HepG2 (cell line): ENCODE results near the gene CTNNBIP1. TPM values are rescaled to one million over a fixed set of nuclear protein-coding genes. Genes with fewer than 3 reads are reported as not detected.

ENCODE experiments used
- GLMP ChIP-seq: sonication (generic); formaldehyde crosslinking; IDR thresholded peaks from 2 replicates; pipeline ENCODE4 v1.9.0; 2021; ENCODE audit warnings: missing genetic modification reagents, mild to moderate bottlenecking, borderline replicate concordance
- ISL2 ChIP-seq: sonication (generic); formaldehyde crosslinking; IDR thresholded peaks from 2 replicates; pipeline ENCODE4 v1.5.0; 2020; ENCODE audit warnings: missing genetic modification reagents
- KAT2B ChIP-seq: fragments of 150-350 bp; IDR thresholded peaks from 2 replicates; pipeline ENCODE4 v1.6.1; 2014; ENCODE audit warnings: low read depth, low read length, borderline replicate concordance
- MIER3 ChIP-seq: IDR thresholded peaks from 2 replicates; pipeline ENCODE4 v1.6.1; 2016; ENCODE audit warnings: missing compliant biosample characterization, borderline replicate concordance
- RBM39 ChIP-seq: fragments of 200-400 bp; formaldehyde crosslinking; IDR thresholded peaks from one replicate; pipeline ENCODE4 v1.6.1; 2018; ENCODE audit warnings: antibody characterized with exemption, mild to moderate bottlenecking, low read depth, low read length; ENCODE audit not compliant: poor library complexity, severe bottlenecking
- REST ChIP-seq, 2 experiments: IDR thresholded peaks; 2 replicates each; pipeline ENCODE4 v1.6.1; 2011 to 2012; ENCODE audit warnings: low read length in 2 of 2, borderline replicate concordance in 1 of 2, low read depth in 1 of 2, mild to moderate bottlenecking in 1 of 2, moderate library complexity in 1 of 2
- SMARCE1 ChIP-seq: fragments of 450-650 bp; IDR thresholded peaks from 2 replicates; pipeline ENCODE4 v1.6.1; 2017; ENCODE audit warnings: borderline replicate concordance
- SSRP1 ChIP-seq: IDR thresholded peaks from 2 replicates; pipeline ENCODE4 v1.6.1; 2016; ENCODE audit warnings: control low read depth
- TEF ChIP-seq: sonication (generic); formaldehyde crosslinking; IDR thresholded peaks from 2 replicates; pipeline ENCODE4 v1.5.0; 2020; ENCODE audit warnings: missing genetic modification reagents
- ZNF280D ChIP-seq: sonication (generic); formaldehyde crosslinking; IDR thresholded peaks from 2 replicates; pipeline ENCODE4 v1.5.1; 2020; ENCODE audit warnings: mild to moderate bottlenecking, missing genetic modification reagents
- ZNF441 ChIP-seq: sonication (generic); formaldehyde crosslinking; IDR thresholded peaks from 2 replicates; pipeline ENCODE4 v1.7.0; 2021; ENCODE audit warnings: missing genetic modification reagents, borderline replicate concordance
- polyA plus RNA-seq, 8 experiments: library from polyadenylated mRNA; depleted of rRNA in 3 of 8; stranded (reverse) in 7 of 8; unstranded in 1 of 8; fragments of >200 nt; fragmentation: Illumina TruSeq in 4 of 8; extraction: Trizol in 4 of 8; gene quantifications; 2 replicates each; pipeline versions ENCODE4 v1.2.1 to v1.2.3, GENCODE V29; 2011 to 2016; ENCODE audit warnings: low read depth in 4 of 8, missing spikeins in 1 of 8, mixed read lengths in 1 of 8; ENCODE audit not compliant: insufficient read depth in 1 of 8
- total RNA-seq, 5 experiments: library from RNA; depleted of rRNA; stranded (reverse); fragments of >200 nt; fragmentation: Illumina TruSeq; extraction: Trizol; gene quantifications; 2 replicates each; pipeline ENCODE4 v1.2.3, GENCODE V29; 2016; ENCODE audit warnings: low read depth in 1 of 5
- TF ChIP-seq, protein P1 (sequence below): sonication (generic); formaldehyde crosslinking; IDR thresholded peaks from 2 replicates; pipeline ENCODE4 v1.4.0; 2020; ENCODE audit warnings: missing genetic modification reagents, borderline replicate concordance
- TF ChIP-seq, protein P2 (sequence below): sonication (generic); formaldehyde crosslinking; IDR thresholded peaks from 2 replicates; pipeline ENCODE4 v1.9.0; 2022; ENCODE audit warnings: low read depth, missing genetic modification reagents

CTNNBIP1 gene
- total and polyA plus RNA-seq, 2 of the 13 experiments (the other 11 are each of a cell fraction or from before 2014, with no cell fraction given), result 71.7 to 83.0 TPM

DNA sequence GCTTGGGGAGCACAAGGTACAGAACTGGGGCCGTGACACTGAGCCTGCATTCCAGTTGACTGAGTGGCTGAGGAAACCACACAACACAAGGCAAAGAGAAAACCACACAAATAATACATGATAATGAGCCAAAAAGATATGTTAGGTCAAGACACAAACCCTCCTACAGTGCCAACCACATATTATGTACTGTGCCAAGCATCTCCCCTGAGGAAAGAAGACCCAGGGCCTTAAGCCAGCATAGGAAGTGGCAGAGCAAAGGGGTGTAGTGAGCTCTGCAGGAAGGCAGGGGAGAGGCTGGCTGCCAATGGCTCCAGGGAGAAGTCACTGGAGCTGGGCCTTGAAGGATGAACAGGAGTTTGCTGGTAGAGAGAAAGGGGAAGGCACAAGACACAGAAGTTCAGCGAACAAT lies 28.2 kb downstream of the CTNNBIP1 start (continued):
- TF ChIP-seq GLMP (no peak), SMARCE1 (no peak), MIER3 (CRISPR knock-in tag) (no peak), ZNF441 (no peak), REST (IDR thresholded peaks at IDR 0.05; ENCODE audit: borderline replicate concordance in 1 of 2, low read depth in 1 of 2, low read length in 2 of 2) (no peak), ZNF280D (no peak), SSRP1 (CRISPR knock-in tag) (no peak), KAT2B (no peak), TEF (no peak), ISL2 (CRISPR knock-in tag) (no peak), RBM39 (no peak)
- TF ChIP-seq, protein P1, sequence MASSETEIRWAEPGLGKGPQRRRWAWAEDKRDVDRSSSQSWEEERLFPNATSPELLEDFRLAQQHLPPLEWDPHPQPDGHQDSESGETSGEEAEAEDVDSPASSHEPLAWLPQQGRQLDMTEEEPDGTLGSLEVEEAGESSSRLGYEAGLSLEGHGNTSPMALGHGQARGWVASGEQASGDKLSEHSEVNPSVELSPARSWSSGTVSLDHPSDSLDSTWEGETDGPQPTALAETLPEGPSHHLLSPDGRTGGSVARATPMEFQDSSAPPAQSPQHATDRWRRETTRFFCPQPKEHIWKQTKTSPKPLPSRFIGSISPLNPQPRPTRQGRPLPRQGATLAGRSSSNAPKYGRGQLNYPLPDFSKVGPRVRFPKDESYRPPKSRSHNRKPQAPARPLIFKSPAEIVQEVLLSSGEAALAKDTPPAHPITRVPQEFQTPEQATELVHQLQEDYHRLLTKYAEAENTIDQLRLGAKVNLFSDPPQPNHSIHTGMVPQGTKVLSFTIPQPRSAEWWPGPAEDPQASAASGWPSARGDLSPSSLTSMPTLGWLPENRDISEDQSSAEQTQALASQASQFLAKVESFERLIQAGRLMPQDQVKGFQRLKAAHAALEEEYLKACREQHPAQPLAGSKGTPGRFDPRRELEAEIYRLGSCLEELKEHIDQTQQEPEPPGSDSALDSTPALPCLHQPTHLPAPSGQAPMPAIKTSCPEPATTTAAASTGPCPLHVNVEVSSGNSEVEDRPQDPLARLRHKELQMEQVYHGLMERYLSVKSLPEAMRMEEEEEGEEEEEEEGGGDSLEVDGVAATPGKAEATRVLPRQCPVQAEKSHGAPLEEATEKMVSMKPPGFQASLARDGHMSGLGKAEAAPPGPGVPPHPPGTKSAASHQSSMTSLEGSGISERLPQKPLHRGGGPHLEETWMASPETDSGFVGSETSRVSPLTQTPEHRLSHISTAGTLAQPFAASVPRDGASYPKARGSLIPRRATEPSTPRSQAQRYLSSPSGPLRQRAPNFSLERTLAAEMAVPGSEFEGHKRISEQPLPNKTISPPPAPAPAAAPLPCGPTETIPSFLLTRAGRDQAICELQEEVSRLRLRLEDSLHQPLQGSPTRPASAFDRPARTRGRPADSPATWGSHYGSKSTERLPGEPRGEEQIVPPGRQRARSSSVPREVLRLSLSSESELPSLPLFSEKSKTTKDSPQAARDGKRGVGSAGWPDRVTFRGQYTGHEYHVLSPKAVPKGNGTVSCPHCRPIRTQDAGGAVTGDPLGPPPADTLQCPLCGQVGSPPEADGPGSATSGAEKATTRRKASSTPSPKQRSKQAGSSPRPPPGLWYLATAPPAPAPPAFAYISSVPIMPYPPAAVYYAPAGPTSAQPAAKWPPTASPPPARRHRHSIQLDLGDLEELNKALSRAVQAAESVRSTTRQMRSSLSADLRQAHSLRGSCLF (CRISPR knock-in tag), result no peak
- TF ChIP-seq, protein P2, sequence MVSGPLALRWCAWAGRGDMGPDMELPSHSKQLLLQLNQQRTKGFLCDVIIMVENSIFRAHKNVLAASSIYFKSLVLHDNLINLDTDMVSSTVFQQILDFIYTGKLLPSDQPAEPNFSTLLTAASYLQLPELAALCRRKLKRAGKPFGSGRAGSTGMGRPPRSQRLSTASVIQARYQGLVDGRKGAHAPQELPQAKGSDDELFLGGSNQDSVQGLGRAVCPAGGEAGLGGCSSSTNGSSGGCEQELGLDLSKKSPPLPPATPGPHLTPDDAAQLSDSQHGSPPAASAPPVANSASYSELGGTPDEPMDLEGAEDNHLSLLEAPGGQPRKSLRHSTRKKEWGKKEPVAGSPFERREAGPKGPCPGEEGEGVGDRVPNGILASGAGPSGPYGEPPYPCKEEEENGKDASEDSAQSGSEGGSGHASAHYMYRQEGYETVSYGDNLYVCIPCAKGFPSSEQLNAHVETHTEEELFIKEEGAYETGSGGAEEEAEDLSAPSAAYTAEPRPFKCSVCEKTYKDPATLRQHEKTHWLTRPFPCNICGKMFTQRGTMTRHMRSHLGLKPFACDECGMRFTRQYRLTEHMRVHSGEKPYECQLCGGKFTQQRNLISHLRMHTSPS (CRISPR knock-in tag), result no peak
